ENCODE measurements around the gene FAM222A. TPM values are rescaled to one million over a fixed set of nuclear protein-coding genes. Genes with fewer than 3 reads are reported as not detected.

The FAM222A gene
- total RNA-seq, 2 donors from 2014 or later = 21.6 to 24.4 TPM

DNA sequence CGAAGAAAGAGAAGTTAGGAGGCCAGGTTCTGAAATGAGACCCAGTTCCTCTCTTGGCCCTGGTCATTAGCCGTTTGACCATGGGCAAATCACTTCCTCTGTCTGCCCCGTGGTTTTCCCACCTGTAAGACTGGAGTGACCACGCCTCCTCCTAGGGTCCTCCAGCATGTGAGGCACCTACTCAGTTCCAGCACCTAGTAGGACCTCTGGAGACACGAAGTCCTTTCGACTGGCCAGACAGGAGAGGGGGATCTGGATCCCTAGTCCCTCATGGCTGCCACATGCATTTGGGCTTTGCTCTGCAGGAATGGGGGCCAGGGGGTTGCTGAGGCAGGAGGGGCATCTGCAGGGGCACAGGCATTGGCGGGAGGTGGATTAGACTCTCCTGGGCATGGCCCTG lies 103.2 kb downstream of the FAM222A start:
- no peak for DNase-seq
- Mint-ChIP-seq H3K36me3 (ENCODE audit: low read depth) (peaks cover 4% of the 10 kb centered on the region), H3K9me3 (no peaks in the 10 kb centered on the region), H3K4me1 (no peaks in the 10 kb centered on the region), H3K4me3 (no peak overlapping the region), H3K27me3 (ENCODE audit: insufficient read depth) (no peaks in the 10 kb centered on the region), H3K27ac (no peak overlapping the region)
- Histone ChIP-seq H3K9me3 (ENCODE audit: control insufficient read depth, low read length) (no peaks in the 10 kb centered on the region), H3K4me1 (ENCODE audit: control insufficient read depth, insufficient read depth, low read length) (no peaks in the 10 kb centered on the region), H3K27ac (ENCODE audit: low read depth, low read length) (no peak overlapping the region), H3K4me3 (ENCODE audit: low read length) (no peak overlapping the region), H3K9ac (ENCODE audit: extremely low read depth, low read length, poor library complexity, severe bottlenecking) (no peak overlapping the region), H3K36me3 (ENCODE audit: control insufficient read depth, insufficient read depth, low read length) (peaks cover 4% of the 10 kb centered on the region), H3K27me3 (ENCODE audit: control insufficient read depth, insufficient read depth, low read length, poor library complexity, severe bottlenecking) (no peaks in the 10 kb centered on the region)
- 90% methylated on average over 7 of the region's 7 CpGs for WGBS, 2 experiments (ENCODE audit: insufficient coverage in 1 of 2, insufficient read length in 1 of 2)
- TF ChIP-seq, protein P1, sequence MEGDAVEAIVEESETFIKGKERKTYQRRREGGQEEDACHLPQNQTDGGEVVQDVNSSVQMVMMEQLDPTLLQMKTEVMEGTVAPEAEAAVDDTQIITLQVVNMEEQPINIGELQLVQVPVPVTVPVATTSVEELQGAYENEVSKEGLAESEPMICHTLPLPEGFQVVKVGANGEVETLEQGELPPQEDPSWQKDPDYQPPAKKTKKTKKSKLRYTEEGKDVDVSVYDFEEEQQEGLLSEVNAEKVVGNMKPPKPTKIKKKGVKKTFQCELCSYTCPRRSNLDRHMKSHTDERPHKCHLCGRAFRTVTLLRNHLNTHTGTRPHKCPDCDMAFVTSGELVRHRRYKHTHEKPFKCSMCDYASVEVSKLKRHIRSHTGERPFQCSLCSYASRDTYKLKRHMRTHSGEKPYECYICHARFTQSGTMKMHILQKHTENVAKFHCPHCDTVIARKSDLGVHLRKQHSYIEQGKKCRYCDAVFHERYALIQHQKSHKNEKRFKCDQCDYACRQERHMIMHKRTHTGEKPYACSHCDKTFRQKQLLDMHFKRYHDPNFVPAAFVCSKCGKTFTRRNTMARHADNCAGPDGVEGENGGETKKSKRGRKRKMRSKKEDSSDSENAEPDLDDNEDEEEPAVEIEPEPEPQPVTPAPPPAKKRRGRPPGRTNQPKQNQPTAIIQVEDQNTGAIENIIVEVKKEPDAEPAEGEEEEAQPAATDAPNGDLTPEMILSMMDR (conservative IDR thresholded peaks at IDR 0.05) = no peak

DNA sequence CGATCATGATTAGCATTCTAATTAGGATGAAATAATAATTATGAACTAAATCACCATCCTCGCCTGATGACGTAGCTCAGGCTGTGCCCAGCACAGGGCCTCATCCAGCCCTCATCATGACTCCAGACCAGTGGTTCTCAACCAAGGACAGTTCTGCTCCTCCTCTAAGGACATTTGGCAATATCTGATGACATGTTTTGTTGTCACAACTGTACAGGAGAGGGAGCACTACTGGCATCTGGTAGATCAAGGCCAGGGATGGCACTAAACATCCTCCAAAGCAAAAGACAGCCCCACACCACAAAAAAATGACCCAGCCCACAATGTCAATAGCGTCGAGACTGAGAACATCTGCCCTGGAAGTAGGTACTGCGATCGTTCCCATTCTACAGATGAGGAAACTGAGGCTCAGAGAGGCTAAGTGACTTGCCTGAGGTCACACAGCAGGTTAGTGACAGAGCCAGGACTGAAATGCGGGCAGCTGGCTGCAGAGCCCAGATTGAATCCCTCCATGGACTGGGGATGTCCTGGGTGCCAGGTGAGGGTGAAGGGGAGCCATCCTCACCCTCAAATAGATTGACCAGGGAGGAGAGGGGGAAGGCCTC lies 104.1 kb downstream of the FAM222A start:
- H3K4me3 Mint-ChIP-seq = no peak overlapping the region
- 90 to 94% methylated on average over 4 to 8 of the region's 8 CpGs for WGBS, 2 experiments (ENCODE audit: insufficient coverage in 1 of 2, insufficient read length in 1 of 2)
- H3K4me3 ChIP-seq (ENCODE audit: low read length) = no peak overlapping the region
- TF ChIP-seq, protein P1 (conservative IDR thresholded peaks at IDR 0.05) = no peak
- no peaks in the 10 kb centered on the region for H3K27me3 ChIP-seq (ENCODE audit: control insufficient read depth, insufficient read depth, low read length, poor library complexity, severe bottlenecking)
- H3K36me3 Mint-ChIP-seq (ENCODE audit: low read depth) = peaks cover 4% of the 10 kb centered on the region
- no peak overlapping the region for H3K9ac ChIP-seq (ENCODE audit: extremely low read depth, low read length, poor library complexity, severe bottlenecking)
- no peaks in the 10 kb centered on the region for H3K27me3 Mint-ChIP-seq (ENCODE audit: insufficient read depth)
- no peak overlapping the region for H3K27ac Mint-ChIP-seq
- peaks cover 2% of the 10 kb centered on the region for H3K36me3 ChIP-seq (ENCODE audit: control insufficient read depth, insufficient read depth, low read length)
- no peak for DNase-seq
- peaks cover 5% of the 10 kb centered on the region for H3K4me1 Mint-ChIP-seq
- H3K9me3 Mint-ChIP-seq = no peaks in the 10 kb centered on the region
- no peaks in the 10 kb centered on the region for H3K4me1 ChIP-seq (ENCODE audit: control insufficient read depth, insufficient read depth, low read length)
- no peak overlapping the region for H3K27ac ChIP-seq (ENCODE audit: low read depth, low read length)
- no peaks in the 10 kb centered on the region for H3K9me3 ChIP-seq (ENCODE audit: control insufficient read depth, low read length)

DNA sequence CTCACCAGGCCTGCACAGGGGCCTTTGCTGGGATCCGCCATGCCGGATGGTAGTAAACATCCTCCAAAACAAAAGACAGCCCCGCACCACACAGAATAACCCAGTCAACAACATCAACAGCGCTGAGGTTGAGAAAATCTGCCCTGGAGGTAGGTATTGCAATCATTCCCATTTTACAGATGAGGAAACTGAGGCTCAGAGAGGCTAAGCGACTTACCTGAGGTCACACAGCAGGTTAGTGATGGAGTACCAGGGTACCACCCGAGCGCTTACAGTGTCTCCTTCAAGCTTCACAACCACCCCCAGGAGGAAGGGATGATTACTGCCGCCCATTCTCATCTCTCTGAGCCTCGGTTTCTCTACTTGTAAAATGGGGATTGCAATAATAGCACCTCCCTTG lies 104.6 kb downstream of the FAM222A start:
- Histone ChIP-seq H3K27me3 (ENCODE audit: control insufficient read depth, insufficient read depth, low read length, poor library complexity, severe bottlenecking) (no peaks in the 10 kb centered on the region), H3K9me3 (ENCODE audit: control insufficient read depth, low read length) (no peaks in the 10 kb centered on the region), H3K4me1 (ENCODE audit: control insufficient read depth, insufficient read depth, low read length) (no peaks in the 10 kb centered on the region), H3K36me3 (ENCODE audit: control insufficient read depth, insufficient read depth, low read length) (no peaks in the 10 kb centered on the region), H3K4me3 (ENCODE audit: low read length) (no peak overlapping the region), H3K27ac (ENCODE audit: low read depth, low read length) (no peak overlapping the region), H3K9ac (ENCODE audit: extremely low read depth, low read length, poor library complexity, severe bottlenecking) (no peak overlapping the region)
- TF ChIP-seq, protein P1 (conservative IDR thresholded peaks at IDR 0.05) = no peak
- peaks cover 4% of the 10 kb centered on the region for H3K36me3 Mint-ChIP-seq (ENCODE audit: low read depth)
- H3K4me1 Mint-ChIP-seq = peaks cover 7% of the 10 kb centered on the region
- H3K27me3 Mint-ChIP-seq (ENCODE audit: insufficient read depth) = no peaks in the 10 kb centered on the region
- WGBS, 2 experiments (ENCODE audit: insufficient coverage in 1 of 2, insufficient read length in 1 of 2) = 81 to 100% methylated on average over 1 to 9 of the region's 9 CpGs
- no peak overlapping the region for H3K27ac Mint-ChIP-seq
- no peak for DNase-seq
- no peaks in the 10 kb centered on the region for H3K9me3 Mint-ChIP-seq
- no peak overlapping the region for H3K4me3 Mint-ChIP-seq
